Stimulated activated CD8-positive, alpha-beta memory T cell treated with anti-CD3 and anti-CD28 coated beads, Interleukin-12 subunit alpha, Interleukin-12 subunit beta, amount 100 ng/mL, for 1 hour (primary cell): ENCODE measurements around the gene SNRNP48.

Experiments used
- DNase-seq: peaks from one replicate; pipeline ENCODE4 v3.0.0-alpha.2; 2020; ENCODE audit warnings: low read depth

SNRNP48 gene

DNA sequence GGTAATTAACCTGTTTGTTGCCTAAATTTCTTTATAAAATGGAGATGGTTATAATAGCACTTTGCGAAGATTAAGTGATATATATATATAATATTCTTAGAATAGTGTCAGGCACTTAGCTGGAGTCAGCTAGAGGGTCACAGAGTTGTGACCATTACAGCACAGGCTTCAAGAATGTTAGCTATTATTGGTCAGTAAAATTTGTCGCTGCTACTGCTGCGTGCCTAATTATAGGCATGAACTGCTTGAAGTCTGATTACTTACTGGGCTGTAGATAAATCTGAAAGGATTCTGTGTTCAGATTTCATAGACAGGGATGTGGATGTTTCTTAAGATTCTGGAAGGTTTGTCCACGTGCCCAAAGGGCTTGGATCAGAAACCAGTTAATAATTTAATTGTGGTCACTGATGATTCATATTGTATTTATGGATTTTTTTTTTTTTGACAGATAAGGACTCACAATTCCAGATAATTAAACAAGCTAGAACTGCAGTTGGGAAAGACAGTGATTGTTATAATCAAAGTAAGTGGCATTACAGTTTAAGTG is 4.7 kb downstream of the SNRNP48 start:
- no peak for DNase-seq

DNA sequence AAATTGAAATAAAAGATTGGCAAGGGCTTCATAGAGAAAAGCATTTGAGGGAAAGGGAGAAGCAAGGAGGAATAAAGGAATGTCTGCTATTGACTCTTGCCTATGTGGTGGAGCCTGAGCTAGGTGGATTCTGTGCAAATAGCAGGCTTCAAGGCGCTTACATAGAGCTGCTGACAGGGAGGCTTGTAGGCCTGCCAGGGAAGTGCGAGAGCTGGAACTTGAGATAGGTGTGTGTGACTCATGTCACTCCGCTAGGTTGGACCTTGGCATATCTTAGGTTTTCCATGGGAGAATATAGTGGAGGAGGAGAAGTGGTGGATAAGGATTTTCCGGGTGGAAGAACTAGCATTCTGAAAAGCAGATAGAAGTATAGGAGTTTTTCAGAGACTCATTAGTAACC is 14.0 kb downstream of the SNRNP48 start:
- no peak for DNase-seq

DNA sequence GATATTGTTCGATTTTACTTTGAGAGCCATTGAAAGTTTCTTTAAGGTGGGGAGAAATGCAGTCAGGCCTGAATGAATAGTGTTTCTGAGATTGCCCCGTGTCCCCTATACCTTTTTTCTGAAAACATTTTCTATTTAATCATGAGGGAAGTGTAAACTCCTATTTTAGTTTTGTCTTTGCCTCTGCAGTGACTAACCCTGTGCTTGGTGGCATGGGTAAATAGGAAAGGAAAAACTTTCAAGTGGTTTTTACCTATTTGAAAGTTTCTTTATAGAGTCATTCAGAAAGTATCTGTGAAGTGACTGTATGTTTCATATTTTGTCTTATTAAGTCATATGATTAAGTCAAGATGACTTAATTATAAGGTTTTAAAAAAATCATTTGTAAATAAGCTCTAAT is 14.5 kb downstream of the SNRNP48 start:
- DNase-seq, result no peak

DNA sequence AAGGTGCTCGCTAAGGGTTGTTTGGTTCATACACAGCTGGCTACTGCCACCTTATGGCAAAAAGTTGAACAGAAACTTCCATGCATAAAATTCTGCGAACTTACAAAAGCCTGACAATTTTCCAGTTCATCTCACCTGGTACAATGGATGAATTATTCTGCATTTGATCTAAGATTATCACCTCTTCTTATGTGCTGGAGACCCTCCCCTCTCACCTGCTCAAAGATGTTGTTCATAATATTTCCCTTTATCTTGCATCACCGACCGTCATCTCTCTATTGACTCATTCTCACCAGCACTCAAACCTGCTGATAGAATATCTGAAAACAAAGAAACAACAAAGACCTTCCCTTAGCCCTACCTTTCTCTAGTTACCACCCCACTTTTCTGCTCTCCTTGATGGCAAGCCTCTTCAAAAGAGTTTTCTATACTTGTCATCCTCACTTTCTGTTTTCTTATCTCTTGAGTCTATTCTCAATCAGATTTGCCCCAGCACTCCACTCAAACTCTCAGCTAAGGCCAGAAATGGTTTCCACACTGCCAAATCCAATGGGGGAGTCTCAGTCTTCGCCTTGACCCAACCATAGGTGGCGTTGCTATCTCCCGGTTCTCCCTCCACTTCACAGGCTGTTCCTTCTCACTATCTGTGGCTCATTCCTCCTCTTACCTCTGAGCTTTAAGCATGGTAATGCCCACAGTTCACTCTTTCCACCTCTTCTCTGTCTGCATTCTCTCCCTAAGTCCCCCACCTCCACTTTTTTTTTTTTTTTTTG is 25.8 kb downstream of the SNRNP48 start:
- peak; percentile 18 for DNase-seq

DNA sequence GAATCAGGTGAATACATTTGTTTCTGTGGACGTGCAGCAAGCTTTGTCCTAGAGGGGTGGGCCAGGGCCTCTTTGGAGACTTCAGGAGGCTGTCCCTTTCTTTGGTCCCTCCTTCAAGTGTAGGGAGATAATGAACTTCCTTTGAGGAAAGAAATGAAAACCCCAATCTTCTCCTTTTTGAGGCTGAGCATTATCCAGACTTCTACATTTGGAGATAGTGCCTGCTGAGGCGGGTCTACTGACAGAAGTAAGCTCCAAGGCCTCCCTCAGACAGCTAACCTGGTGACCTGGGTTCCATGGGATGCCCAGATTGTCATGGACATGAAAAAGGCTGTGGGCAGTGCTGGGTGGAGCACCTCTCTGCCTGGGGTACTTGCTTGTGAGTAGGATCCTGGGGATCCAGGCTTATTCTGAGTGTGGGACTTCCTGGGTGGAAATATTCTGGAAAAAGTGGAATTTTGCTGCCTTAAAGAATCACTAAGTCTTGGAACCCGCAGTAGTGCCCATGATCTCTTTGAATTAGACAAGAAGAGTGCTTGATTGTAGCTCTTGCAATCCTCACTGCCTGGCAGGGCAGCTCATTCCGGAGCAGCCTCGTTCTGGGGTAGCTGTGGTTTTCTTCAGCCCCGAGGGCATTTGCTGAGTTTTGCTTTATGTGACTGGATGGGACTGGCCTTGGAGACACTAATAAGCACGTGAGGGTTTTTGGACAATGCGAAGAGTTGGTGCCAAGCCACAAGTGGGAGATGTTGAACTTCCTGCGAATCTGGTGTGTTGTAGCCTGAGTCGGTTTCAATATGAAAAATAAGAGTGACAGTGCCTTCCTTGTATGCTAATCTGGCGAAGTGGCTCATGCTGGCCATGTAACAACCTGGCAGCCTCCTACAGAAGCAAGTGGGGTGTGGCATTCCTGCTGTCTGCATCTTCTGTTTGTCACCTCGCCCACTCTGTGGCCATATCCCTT is 28.1 kb downstream of the SNRNP48 start:
- no peak for DNase-seq

DNA sequence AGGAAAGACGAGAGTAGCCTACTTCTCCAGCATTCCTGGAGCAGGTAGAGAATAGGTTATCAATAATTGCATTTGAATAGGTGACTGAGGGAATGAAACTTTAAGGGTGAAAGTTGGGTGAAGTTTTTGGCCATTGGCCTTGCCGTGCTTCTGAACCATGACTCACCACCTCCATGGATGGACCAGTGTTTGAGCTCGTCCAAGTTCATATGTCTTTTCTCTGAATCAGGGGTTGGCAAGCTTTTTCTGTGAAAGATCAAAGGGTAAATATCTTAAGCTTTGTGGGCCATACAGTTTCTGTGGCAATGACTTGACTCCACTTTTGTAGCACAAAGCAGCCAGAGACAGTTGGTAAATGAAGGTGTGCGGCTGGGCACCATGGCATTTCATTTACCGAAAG is 31.8 kb downstream of the SNRNP48 start:
- no peak for DNase-seq

GRCh38 chr6:7624796-7625710 is 35.1 kb downstream of the SNRNP48 start:
- DNase-seq, result no peak

DNA sequence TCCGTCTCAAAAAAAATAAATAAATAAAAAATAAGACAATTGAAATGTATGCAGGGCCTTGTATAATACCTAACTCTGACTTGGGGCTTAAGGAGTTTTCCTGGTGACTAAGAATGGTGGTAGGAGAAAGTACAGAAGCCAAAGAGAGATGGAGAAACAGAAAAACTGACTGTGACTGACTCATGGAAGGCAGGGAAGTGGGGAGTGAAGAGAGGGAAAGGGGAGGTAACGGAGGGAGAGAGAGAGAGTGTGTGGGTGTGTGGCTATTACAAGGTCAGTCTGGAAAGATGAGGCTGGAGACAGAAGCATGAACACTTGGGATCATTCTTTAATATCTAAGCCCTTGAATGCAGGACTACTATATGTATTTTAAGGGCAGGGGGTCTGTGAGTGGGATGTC is 38.5 kb downstream of the SNRNP48 start:
- no peak for DNase-seq

DNA sequence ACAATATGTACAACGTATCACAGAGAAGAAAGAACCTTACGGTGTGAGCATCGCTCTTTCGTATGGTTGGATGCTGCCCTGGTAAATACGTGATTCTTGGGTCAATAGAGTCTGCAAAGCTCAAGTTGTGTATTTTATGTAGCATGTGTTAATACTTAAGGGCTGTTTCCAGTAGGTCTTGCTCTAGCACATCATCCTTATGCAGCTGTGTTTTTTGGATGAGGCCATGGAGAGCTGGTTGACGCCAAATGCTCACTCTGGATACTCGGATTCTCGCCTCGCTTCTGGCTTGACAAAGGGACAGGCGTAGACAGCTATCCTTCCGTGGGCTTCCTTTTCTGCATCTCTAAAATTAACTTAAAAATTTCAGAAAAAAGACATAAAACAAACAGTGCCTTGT is 38.9 kb downstream of the SNRNP48 start:
- no peak for DNase-seq

DNA sequence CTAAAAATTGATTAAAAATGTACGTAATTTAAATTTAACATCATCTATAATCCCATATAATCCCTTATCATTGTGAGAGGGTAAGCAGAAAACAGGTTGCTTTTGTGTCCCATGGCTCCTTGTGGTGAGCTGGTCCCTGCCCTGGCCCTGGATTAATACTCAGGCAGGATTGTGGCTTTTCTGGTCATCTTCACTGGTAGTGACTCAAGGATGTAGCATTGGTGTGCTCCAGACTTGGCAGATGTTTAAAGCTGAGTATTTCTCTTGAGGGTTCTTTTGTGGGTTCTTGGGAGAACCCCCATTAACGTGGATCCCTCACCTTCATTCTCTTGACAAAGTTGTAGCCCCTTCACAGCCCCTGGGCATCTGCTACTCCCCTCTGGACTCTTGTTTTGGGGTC is 39.3 kb downstream of the SNRNP48 start:
- no peak for DNase-seq

- no peak for DNase-seq
Observed at GRCh38 chr6:7630792-7631191, 40.8 kb downstream of the SNRNP48 start.

GRCh38 chr6:7631466-7631865 is 41.5 kb downstream of the SNRNP48 start:
- no peak for DNase-seq

DNA sequence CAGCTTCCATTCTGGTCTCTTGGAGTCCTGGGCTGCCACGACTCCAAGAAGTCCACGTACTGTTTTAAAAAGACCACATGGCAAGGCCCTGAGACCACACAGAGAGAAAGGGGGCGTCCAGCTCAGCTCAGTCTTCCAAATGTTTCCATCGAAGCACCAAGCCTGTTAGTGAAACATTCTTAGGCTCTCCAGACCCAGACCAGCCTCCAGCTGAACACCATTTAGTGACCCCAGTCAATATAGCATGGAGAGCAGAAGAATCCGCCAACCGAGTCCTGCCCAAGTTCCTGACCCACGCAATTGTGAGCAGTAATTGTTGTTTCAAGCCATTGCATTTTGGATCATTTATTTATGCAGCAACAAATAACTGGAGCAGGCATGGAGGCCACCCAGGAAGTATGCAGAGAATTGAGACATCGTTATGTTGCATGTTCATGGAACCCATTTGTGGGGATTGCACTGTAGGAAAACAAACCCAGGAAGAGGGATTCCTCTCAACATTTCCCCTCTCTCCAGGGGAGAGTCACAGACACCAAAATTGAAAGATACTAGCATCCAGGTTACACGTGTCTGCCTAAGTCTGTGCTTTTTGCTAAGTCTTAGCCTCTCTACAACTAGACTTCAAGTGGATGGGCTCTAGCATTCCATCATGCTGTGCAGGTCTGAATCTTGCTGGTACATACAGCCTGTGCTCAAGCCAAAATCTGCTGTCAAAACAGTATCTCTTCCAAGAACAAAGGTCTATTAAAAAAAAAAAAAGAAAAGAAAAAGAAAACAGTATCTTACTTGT is 42.7 kb downstream of the SNRNP48 start:
- no peak for DNase-seq

DNA sequence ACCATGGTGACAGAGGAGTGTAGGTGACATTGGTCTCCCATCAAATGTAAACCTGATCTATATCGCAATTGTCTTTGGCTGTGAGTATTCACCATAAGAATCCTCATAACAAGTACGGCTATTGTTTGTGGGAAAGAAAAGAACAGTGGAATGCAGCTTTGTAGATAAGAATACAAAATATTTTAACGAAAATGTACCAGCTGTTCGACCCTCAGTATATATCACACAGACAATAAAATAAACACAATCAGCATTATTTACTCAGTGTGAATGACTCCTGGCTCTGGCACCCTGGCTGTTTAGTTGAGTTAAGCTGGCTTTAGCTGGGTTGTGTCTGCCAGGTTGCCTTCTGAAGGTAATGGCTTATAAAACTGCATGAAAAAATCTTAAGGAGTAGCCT is 43.4 kb downstream of the SNRNP48 start:
- DNase-seq, result no peak

GRCh38 chr6:7636151-7636550 is 46.2 kb downstream of the SNRNP48 start:
- no peak for DNase-seq

- DNase-seq, result no peak
Observed at GRCh38 chr6:7637533-7637932, 47.5 kb downstream of the SNRNP48 start.

DNA sequence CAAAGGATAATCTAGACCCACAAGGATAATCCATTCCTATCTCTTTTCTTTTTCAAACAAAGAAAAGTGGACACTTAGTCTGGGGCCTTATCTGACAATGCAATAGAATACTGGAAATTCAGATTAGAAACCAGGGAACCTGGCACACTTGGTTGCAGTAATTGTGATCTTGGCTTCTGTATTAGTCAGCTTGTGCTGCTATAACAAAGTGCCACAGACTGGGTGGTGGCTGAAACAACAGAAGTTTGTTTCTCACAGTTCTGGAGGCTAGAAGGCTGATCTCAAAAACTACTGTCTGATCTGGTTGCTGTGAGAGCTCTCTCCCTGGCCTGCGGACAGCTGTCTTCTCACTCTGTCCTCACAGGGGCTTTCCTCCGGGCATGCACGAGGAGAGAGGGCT is 49.4 kb downstream of the SNRNP48 start:
- no peak for DNase-seq

DNA sequence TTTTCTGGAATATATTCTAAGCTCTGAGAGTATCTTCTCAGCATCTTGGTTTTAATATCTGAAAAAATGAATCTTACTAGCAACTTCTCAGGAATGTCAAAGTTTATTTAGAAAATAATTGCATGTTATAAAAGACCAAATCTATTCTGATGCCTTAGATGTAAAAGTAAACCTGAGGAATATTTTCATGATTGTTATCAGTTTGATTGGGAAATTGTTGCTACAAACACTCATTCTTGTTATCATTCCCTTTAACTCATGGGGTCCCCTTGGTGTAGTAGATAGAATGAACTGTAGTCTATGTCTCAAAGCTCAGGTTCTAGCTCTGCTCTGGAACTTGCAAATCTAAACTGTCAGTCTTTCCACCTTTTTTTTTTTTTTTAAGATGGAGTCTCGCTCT is 50.0 kb downstream of the SNRNP48 start:
- DNase-seq, result no peak

DNA sequence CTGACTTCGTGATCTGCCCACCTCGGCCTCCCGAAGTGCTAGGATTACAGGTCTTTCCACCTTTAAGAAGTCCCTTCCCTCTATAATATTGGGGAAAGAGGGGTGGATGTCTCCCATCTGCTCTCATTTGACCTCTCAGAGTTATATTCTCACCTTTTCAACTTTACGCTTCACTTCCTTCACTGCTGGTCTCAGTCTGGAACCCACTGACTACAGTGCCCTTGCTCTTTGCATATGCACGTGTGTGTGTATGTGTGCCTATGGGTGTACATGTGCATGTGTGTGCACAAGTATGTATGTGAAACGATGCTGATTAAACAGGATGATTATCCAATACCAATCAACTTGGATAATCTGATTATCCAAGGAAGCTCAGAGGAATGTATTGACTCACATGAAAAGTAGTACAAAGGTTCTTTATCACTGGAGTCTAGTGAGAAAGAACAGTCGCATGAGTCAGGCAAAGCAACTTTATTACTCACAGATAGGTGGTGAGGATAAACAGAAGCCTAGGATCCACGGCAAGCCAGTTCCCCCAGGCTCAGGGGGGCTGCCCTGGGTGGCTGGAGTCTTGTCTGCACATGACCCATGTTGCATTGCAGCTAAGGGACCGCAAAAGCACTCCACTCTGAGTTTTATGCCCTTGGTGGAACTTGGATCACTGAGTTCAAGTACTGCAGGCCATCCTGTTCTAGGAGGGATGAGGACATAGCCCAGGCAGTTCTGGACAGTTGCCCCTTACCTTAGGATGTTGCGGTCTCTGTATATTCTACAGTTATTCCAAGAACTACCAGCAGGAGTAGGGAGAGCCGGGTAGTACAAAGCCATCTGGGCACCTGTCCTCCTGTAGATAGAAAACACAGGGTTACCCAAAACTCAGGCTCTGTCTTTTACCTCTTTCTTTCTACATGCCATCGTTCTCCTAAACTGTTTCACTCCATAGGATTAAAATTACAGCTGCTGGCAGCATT is 50.9 kb downstream of the SNRNP48 start:
- no peak for DNase-seq

DNA sequence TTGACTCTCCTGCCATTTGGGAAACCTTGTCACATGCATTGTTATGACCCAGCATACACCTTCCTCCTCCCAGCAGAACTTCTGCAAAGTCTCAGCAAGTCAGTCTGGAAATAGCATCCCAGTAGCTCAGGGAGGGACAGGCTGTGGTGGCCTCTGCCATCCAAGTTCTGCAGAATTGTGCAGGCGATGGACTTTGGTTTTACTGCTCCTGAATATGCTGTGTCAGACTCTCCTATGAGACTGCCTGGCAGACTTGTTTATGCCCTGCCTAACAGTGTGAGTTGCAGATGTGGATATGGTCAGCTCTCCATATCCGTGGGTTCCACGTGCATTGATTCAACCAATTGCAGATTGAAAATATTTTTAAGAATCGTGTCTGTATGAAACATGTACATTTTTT is 52.8 kb downstream of the SNRNP48 start:
- DNase-seq, result no peak
